Body of pancreas (tissue), 4 donors: Measurements from ENCODE around the gene DDIAS.

Experiments used
- POLR2A ChIP-seq, 3 donors: fragments of 450-650 bp; IDR thresholded peaks; one replicate each; pipeline ENCODE4 v1.6.1; 2016; ENCODE audit warnings: antibody characterized with exemption in 3 of 3, mild to moderate bottlenecking in 2 of 3
- TF ChIP-seq, protein P1 (sequence below), 7 experiments: fragments of 450-650 bp in 4 of 7; fragments of 200-600 bp in 3 of 7; sonication (generic) in 3 of 7; IDR thresholded peaks; one replicate each; pipeline ENCODE4 v1.5.1; 2016 to 2019; ENCODE audit warnings: antibody characterized with exemption in 7 of 7

DNA sequence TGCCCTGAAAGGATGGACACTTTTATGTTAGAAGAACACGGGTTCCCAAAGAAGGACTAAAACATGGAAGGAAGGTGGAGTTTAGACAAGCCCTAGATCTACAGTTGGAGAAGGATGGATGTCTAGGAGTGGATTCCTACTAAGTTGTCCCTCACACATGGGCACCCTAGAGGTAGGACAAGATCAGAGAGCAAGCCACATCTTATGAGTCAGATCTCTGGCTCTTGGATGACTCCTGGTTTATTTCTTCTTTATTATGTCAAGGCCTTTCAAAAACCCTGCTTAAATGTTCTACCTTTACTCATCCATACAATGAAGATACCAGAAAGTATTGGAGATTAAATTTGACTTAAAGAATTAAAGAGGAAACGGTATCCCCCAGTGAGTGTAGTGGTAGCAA, 35.7 kb upstream of the DDIAS start:
- no peak for TF ChIP-seq POLR2A (IDR thresholded peaks at IDR 0.05)
- TF ChIP-seq, protein P1, sequence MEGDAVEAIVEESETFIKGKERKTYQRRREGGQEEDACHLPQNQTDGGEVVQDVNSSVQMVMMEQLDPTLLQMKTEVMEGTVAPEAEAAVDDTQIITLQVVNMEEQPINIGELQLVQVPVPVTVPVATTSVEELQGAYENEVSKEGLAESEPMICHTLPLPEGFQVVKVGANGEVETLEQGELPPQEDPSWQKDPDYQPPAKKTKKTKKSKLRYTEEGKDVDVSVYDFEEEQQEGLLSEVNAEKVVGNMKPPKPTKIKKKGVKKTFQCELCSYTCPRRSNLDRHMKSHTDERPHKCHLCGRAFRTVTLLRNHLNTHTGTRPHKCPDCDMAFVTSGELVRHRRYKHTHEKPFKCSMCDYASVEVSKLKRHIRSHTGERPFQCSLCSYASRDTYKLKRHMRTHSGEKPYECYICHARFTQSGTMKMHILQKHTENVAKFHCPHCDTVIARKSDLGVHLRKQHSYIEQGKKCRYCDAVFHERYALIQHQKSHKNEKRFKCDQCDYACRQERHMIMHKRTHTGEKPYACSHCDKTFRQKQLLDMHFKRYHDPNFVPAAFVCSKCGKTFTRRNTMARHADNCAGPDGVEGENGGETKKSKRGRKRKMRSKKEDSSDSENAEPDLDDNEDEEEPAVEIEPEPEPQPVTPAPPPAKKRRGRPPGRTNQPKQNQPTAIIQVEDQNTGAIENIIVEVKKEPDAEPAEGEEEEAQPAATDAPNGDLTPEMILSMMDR (IDR thresholded peaks at IDR 0.05): no peak
